ENCODE results near the gene TSPAN14.

TSPAN14 gene

DNA sequence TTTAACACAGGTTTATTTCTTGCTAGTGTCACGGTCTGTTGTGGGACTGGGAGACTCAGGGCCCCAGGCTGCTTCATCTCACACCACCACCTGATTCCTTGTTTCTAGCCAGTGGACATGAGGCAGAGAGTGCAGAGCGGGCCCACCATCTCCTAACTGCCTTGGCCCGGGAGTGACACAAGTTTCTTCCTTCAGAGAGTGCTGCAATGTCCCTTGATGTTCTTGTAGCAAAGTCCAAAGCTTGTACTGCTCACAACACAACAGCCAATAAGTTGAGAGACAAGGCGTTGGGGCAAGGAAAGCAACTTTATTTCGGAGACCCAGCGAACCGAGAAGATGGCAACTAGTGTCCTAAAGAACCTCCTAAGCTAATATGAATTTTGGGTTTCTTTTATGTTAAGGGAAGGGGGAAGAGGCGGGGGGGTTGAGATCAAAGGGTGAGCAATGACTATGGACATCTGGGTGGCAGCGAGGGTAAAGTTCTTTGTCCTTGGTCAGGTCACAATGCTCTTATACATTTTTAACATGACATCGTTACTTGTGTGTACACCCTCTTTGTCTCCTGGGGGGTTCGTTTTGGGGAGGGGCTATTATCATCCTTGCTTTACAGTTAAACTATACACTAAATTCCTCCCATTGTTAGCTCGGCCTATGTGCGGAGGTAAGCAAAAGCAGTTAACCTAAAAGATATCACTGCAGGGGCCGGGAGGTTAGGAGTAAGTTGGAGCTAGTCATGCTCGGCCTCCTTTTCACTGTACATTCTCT is 115.2 kb downstream of the TSPAN14 start:
- DNase-seq: no peak
- intact Hi-C loops (cut with DNase I): no loop called here

DNA sequence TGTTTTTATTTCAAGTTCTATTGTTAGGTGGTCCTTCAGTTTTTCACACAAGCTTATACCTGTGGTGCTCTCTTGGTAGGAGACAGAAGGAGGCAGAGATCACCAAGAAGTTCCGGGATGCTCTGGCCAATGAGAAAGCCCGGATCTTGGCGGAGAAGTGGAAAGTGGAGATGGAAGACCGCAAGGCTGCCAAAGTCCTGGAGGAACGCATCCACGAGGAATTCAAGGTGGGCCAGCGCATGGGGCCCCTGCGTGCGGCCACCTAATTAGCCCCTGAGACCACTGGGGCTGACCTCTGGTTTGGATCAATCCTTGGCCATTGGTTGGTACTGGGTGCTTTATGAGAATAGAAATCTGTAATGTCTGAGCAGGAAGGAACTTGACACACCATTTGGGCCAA is 117.2 kb downstream of the TSPAN14 start:
- intact Hi-C loops (cut with DNase I): no loop called here
- no peak for DNase-seq

DNA sequence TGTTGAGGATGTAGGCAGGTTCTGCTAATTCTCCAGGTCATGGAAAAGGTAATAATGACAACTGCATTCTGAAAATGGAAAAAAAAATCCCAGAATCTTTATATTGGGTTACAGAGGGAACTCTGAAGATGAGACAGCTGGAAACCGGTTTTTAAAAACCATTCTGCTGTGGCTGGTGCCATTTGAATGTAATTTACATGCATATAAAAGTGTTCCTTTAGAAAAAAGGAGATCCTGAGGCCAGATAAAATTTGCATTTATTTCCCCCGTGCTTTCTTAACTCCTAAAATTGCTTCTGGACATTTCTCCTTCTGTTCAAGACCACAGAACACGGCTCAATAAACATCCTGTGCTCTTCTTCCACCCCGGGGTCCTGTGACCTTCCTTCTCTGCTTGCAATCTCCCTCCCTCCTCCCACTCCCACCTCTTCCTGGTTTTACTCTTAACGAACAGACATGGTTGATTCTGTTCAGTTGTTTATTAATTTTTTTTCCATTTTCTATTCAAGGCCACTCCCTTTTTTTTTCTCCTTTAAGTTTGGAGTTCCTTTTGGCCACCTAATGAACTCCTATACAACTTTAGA is 125.2 kb downstream of the TSPAN14 start:
- DNase-seq: no peak
- intact Hi-C loops (cut with DNase I): no loop called here

DNA sequence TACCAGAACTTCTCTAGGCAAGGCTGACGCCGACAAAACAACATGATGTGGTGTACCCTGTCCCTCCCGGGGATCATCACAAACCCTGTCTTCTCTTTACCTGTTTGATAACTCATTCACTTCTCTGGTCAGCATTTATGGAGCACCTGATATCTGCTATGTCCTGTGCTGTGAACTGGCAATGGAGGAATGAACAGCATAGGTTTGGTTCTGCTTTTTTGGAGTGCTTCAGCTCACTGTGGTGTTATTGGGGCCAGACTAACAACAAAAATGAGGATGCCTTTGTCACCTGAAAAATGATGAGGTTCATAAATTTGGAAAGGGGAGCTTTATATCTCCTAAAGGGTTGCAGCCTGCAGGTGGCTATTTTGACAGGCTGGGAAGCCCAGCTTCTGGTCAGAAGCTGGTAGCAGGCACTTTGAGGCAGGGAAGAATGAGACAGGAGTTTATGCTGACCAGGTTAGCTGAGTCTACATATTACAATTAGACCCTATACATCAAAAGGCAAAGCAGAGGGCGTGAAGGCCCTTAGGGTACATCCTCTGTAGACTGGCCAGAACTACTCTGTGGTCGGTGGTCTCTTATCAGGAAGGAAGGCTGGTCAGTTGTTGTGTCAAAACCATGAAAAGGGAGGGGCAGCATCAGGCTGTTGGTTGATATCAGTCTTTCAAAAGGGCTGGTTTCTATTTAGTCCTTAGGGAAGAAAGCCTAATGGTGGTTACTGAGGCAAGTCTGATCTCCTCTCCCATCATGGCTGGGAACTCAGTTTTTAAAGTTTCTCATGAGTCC is 125.9 kb downstream of the TSPAN14 start:
- intact Hi-C loops (cut with DNase I): no loop called here
- DNase-seq: no peak

DNA sequence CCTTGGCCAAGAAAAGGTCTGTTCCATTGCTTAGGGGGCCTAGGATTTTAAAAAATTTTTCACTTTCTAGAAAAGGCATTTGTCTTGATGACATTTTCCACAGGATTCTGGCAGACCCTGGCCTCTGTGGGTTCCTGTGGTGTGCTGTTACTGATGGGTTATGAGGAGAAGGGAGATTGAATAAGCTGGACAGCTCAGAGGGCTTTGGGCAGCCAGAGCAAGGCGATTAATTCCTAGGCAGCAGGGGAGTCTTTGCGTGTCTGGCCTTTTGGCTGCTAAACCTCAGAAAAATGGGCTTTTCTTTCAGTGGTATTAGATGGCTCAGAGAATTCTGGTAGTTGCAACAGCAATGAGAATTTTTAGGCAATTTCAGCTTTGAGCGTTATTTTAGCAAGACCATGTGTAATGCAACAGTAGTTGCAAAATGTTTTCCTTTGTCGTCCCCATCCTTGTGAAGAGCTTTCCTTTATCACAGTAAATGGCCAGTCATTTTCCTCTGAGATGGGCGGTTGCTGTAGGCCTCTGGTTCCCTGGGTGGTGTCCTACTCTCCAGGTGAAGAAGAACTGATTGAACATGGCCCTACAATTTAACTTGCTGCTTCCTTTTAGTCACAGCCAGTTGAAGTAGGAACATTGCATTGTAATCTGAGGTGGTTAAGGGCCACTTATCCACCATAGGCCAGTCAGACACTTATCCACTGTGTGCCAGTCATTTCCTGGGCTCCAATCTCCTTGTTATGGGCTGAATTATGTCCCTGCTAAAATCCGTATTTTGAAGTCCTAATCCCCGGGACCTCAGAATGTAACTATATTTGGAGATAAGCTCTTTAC is 126.7 kb downstream of the TSPAN14 start:
- no peak for DNase-seq
- intact Hi-C loops (cut with DNase I): no loop called here

DNA sequence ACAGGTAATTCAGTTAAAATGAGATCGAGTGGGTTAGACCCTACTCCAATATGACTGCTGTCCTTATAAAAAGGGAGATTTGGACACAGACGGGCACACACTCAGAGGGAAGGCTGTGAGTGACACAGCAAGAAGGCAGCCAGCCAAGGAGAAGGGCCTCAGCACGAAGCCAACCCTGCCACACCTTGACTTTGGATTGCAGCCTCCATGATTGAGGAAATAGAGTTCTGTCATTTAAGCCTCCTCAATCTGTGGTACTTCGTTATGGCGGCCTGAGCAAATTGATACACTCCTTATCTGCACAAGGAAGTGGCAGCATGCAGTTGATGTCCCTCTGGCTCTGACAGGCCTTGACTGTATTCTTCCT is 127.3 kb downstream of the TSPAN14 start:
- no peak for DNase-seq
- intact Hi-C loops (cut with DNase I): no loop called here

DNA sequence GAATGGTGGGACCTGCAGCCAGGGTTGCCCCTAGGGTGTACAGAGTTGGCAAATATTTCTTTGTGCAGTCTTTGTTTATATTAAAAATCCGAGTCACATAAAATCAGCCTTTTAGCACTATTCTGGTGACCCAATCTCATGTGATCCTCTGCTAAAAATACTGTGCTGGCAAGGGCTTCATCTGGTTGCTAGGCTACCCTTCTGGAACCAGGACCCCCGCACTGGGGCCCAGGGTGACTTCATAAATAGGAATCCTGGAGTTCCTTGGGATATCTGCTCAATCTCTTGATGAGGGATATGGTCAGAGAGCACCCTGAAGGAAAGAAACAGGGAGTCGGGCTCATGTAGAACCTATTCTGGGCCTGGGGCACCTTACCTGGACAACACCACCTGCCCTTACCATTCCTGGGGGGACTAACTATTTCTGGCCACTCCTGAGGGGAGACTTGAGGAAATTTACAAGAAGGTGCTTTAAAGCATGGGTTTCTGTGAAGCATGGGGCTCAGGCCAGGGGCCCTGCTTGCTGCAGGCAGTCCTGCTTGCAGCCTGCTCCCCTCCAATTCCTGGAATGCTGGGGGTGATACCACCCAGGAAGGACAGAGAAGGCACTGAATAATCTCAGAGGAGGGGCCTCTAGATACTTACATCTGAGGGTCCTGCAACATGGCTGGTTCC is 128.3 kb downstream of the TSPAN14 start:
- no peak for DNase-seq
- intact Hi-C loops (cut with DNase I): no loop called here

Data from posterior cingulate gyrus (tissue), 11 donors.